H54 (cell line): ENCODE measurements around the gene CTNNA2.
A peak's percentile ranks its signal among the peaks of the same experiment; 100 is the strongest.

ENCODE experiments used
- DNase-seq: peaks from one replicate; pipeline ENCODE4 v3.0.0; 2011; ENCODE audit warnings: low spot score, mixed read lengths; ENCODE audit not compliant: insufficient read length
- FAIRE-seq: peaks from 3 replicates; lab custom pipeline; 2011; peaks lifted over from hg19 to GRCh38; lab: Jason Lieb, UNC
- POLR2A ChIP-seq: IDR thresholded peaks from 2 replicates; pipeline ENCODE4 v1.6.1; 2011; ENCODE audit warnings: low read depth, mild to moderate bottlenecking, low read length

Gene CTNNA2

GRCh38 chr2:79627237-79627636 lies 114.4 kb downstream of the CTNNA2 start:
- TF ChIP-seq POLR2A = no peak
- FAIRE-seq (no peak), DNase-seq (no peak)

GRCh38 chr2:79630060-79630459 lies 117.2 kb downstream of the CTNNA2 start:
- TF ChIP-seq POLR2A = no peak
- FAIRE-seq (peak; percentile 86), DNase-seq (peak; percentile 13)

- TF ChIP-seq POLR2A = no peak
These were observed 118.2 kb downstream of the CTNNA2 start for GRCh38 chr2:79630972-79631557.

DNA sequence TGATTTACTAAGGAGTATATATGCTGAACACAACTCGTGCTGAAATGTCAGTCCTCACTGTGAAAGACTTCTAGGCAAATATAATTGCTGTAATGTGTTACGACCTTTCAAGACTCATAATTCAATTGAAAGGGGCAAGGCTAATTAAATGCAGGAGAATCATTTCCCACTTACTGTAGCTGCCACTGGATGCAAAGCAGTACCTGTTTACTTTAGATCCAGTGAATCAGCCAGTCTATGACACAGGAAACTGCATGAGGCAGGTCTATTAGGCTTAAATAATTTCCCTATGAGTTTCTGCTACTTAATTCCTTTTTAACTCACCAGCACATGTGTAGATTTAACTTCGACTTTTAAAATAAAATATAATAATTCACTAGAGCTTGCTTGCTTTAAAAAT lies 125.6 kb downstream of the CTNNA2 start:
- TF ChIP-seq POLR2A = no peak
- no peak for FAIRE-seq
- DNase-seq = no peak

More at GRCh38 chr2:79630972-79631557, 118.2 kb downstream of the CTNNA2 start:
- no peak for FAIRE-seq
- no peak for DNase-seq

DNA sequence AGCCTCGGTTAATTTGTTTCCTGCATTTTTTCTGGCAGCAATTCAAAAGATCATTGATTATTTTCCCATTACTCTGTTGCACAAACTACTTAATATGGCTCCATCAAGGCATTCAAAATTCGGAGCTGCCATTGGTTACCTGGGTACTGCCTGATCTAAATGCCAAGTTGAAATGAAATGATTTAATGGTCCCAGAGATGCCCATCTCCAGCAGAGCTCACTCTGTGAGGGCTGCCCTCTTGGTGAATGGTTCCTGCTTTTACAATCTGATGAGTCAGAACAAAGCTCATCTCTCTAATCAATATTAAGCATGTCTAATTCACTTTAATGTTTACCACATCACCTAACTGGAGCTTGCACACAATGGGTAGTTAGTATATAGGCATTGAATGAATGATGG lies 126.1 kb downstream of the CTNNA2 start:
- DNase-seq = no peak
- TF ChIP-seq POLR2A = no peak
- FAIRE-seq = no peak

DNA sequence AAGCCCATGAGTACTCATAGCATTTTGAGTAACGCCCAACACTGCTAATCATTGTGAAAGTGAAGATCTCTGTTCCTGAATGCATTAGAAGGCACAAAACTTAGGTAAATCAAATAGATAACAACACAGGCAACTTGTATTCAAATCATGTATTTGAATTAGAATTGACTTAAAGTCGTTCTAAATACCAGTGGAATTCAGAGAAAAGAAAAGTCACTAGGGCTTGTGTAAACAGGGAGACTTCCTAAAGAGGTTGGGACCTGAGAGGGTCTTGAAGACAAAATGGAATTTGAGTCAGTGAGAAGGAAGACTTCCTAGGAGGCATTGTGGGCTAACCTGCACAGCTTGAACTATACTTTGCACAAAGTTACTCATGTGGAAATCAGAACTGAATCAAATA lies 127.2 kb downstream of the CTNNA2 start:
- FAIRE-seq = no peak
- no peak for DNase-seq
- no peak for TF ChIP-seq POLR2A

- DNase-seq = no peak
- TF ChIP-seq POLR2A = no peak
- FAIRE-seq = no peak
These were observed 136.7 kb downstream of the CTNNA2 start for GRCh38 chr2:79649531-79649930.

DNA sequence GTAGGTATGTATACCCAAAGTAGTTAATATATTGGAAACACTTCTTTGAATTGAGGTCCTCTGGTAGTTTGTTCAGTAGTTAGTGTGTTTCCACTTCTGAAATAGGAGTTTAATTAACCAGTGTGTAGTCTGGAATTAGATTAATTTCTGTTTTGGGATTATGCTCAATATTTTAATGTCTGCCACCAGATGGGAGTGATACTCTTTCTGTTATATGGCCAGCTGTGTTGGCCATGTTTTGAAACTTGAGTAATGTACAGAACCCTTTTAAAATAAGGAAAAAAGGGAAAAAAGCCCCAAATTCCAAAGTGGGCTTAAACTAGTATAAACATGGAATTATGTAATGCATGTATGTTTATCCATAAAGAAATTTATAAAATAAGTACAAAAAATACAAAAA lies 147.7 kb downstream of the CTNNA2 start:
- no peak for DNase-seq
- TF ChIP-seq POLR2A = no peak
- no peak for FAIRE-seq

DNA sequence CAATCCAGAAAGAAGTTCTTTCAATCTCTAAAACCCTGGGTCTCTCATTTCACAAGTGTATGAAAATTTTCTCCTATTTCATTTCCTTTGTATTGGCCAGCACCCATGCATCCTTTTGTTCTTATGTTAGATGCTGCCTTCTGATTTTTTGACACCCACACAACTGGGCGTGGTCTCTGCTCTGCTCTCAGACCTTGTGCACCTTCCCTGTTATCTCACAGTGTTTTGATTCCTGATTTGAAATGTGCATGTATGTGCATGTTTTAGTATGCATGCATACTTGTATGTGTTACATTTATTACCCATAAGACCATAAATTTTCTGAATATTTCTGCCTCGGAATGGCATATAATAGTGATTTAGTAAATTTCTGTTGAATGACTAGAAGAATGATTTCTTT lies 152.2 kb downstream of the CTNNA2 start:
- FAIRE-seq = no peak
- no peak for TF ChIP-seq POLR2A
- DNase-seq = no peak

DNA sequence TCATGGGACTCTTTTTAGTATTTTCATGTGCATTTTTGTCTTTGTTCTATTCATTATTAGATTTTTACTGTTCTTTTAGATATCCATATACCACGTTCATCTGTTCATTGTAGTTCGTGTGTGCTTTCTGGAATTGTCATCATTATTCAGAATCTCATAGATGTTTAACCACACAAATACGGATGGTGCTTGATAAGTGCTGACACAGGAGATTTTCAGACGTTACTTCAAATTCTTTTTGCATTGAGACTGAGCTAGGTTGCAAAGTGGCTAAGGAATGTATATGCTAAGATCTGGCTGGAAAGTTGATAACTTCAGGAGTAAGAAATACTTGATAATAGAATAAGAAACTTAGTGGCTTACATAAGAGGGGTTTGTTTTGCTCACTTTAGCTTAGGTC lies 153.6 kb downstream of the CTNNA2 start:
- DNase-seq (no peak), FAIRE-seq (no peak)
- TF ChIP-seq POLR2A = no peak

DNA sequence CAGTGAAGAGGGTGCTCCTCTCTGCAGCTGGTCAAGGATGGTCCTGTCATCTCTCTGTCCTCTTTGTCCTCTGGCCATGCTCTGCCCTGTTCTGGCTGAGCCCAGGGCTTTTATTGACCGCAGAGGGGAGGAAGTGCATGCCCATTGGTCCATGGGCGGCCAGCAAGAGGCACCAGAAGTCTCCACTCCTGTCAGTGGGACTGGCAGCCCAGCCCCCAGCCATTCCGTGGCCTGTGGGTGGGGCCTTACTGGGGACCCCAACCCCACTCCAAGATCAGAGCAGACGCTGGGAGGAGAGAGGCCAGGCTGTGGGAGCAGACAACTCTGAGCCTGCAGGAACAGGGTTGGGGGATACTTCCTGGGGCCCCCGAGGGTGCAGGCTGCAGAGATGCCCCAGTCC lies 156.9 kb downstream of the CTNNA2 start:
- no peak for DNase-seq
- no peak for TF ChIP-seq POLR2A
- no peak for FAIRE-seq

GRCh38 chr2:79670198-79670597 lies 157.3 kb downstream of the CTNNA2 start:
- DNase-seq = no peak
- TF ChIP-seq POLR2A = no peak
- FAIRE-seq = no peak

GRCh38 chr2:79686884-79687283 lies 174.0 kb downstream of the CTNNA2 start:
- FAIRE-seq (no peak), DNase-seq (no peak)
- TF ChIP-seq POLR2A = no peak

DNA sequence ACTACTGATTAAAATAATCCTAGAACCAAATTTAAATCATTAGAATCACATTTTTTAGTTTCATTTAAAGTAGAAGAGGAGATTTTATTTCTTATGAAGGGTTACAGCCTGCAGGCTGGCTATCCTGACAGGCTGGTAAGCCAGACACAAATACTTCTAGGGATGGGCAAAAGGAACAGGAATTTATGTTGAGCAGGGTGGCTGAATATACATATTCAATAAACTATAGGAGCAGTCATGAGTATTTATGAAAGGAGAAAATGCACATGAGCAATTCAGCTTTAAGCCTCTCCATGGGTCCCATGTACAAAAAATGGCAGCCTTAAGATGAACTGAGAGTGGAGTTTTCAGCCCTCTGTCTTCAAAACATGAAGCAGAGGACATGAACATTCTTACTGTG lies 182.4 kb downstream of the CTNNA2 start:
- DNase-seq (no peak), FAIRE-seq (no peak)
- no peak for TF ChIP-seq POLR2A

DNA sequence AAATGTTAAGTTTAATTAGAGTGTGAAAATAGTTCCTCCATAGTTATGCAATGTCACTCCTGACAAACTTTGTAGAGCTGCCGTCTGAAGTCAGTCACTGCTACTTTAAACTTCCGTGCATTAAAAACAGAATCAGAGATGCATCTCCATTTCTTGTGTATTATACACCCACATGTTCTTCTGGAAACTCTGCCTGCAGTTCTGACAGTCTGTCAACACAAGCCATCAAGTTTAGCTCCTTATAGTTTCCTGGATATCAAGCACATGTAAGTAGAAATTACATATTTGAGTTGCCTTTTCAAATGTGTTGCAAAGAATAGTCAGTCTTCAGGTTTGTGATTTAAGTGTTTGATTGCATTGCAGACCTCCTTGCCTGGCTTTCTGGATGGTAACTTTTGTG lies 184.3 kb downstream of the CTNNA2 start:
- DNase-seq (no peak), FAIRE-seq (no peak)
- TF ChIP-seq POLR2A = no peak

GRCh38 chr2:79700651-79701050 lies 187.8 kb downstream of the CTNNA2 start:
- DNase-seq = no peak
- TF ChIP-seq POLR2A = no peak
- no peak for FAIRE-seq

- FAIRE-seq (no peak), DNase-seq (no peak)
- TF ChIP-seq POLR2A = no peak
These were observed 190.1 kb downstream of the CTNNA2 start for GRCh38 chr2:79702905-79703304.
